ENCODE measurements around the gene TIMP4.

GRCh38 chr3:12190221-12190807 lies 31.6 kb upstream of the TIMP4 start:
- TF ChIP-seq CTCF (IDR thresholded peaks at IDR 0.05) = no peak
- no peak for TF ChIP-seq POLR2AphosphoS5 (IDR thresholded peaks at IDR 0.05)
